AG08395 (cell line): ENCODE data around the gene CHST10.
"Not testable (repeated sequence)": the region's sequence is repeated elsewhere in the genome, so short reads cannot be mapped to it uniquely, and the experiment has no call there.

Experiments used
- DNase-seq: peaks from one replicate; pipeline ENCODE4 v3.0.0; 2012; ENCODE audit warnings: mixed read lengths, low spot score

The CHST10 gene

GRCh38 chr2:100416935-100417710, at the start of gene CHST10:
Gene CHST10, minus strand, starts transcription at chr2:100417668. Its CDS starts 10,993 bp downstream, at chr2:100406675.
- DNase-seq: peak; percentile 71

GRCh38 chr2:100460904-100461530, 43.5 kb upstream of the CHST10 start:
- DNase-seq: no peak

GRCh38 chr2:100456357-100456756, 38.9 kb upstream of the CHST10 start:
- DNase-seq: not testable (repeated sequence)

- no peak for DNase-seq
These were observed 36.4 kb upstream of the CHST10 start for GRCh38 chr2:100453853-100454252.

GRCh38 chr2:100451734-100452133, 34.3 kb upstream of the CHST10 start:
- no peak for DNase-seq

GRCh38 chr2:100451092-100451491, 33.6 kb upstream of the CHST10 start:
- no peak for DNase-seq

GRCh38 chr2:100446696-100447095, 29.2 kb upstream of the CHST10 start:
- DNase-seq: no peak

- no peak for DNase-seq
These were observed 20.3 kb upstream of the CHST10 start for GRCh38 chr2:100437751-100438150.

- no peak for DNase-seq
These were observed 12.3 kb upstream of the CHST10 start for GRCh38 chr2:100429726-100430125.

GRCh38 chr2:100427627-100428258, 10.3 kb upstream of the CHST10 start:
- peak; percentile 27 for DNase-seq

- DNase-seq: no peak
These were observed 9.6 kb upstream of the CHST10 start for GRCh38 chr2:100427111-100427510.

GRCh38 chr2:100426384-100426720, 8.9 kb upstream of the CHST10 start:
- DNase-seq: no peak

- DNase-seq: no peak
These were observed 8.3 kb upstream of the CHST10 start for GRCh38 chr2:100425573-100426383.

- no peak for DNase-seq
These were observed 7.6 kb upstream of the CHST10 start for GRCh38 chr2:100425107-100425506.

- DNase-seq: no peak
These were observed 6.9 kb upstream of the CHST10 start for GRCh38 chr2:100424277-100424875.

GRCh38 chr2:100423631-100424030, 6.2 kb upstream of the CHST10 start:
- DNase-seq: peak; percentile 35

- DNase-seq: peak; percentile 67
These were observed 5.0 kb upstream of the CHST10 start for GRCh38 chr2:100422320-100423055.

GRCh38 chr2:100419915-100420314, 2.4 kb upstream of the CHST10 start:
- DNase-seq: no peak

GRCh38 chr2:100418406-100418962, 1.0 kb upstream of the CHST10 start:
- no peak for DNase-seq

GRCh38 chr2:100417711-100418124, 250 bp upstream of the CHST10 start:
- no peak for DNase-seq

- DNase-seq: no peak
These were observed 1.0 kb downstream of the CHST10 start for GRCh38 chr2:100416397-100416934.
